SK-N-SH treated with all-trans-retinoic acid at 6 μM for 48 hours (cell line): ENCODE data around the gene THNSL1.

Experiments used
- ATAC-seq: fragments of 200-7000 bp; cut with Tn5 transposase; 3 replicates; pipeline ENCODE4 v1.9.1; 2020; ENCODE audit warnings: mild to moderate bottlenecking, moderate library complexity
- ARNTL ChIP-seq: fragments of 450-650 bp; formaldehyde crosslinking; IDR thresholded peaks from 2 replicates; pipeline ENCODE4 v1.5.0; 2020; ENCODE audit warnings: low read depth, mild to moderate bottlenecking, moderate library complexity, borderline replicate concordance
- BACH2 ChIP-seq: fragments of 250-450 bp; sonication (Bioruptor Pico); IDR thresholded peaks from 2 replicates; pipeline ENCODE4 v1.9.0; 2021; ENCODE audit warnings: mild to moderate bottlenecking, borderline replicate concordance
- CREB5 ChIP-seq: fragments of 250-450 bp; sonication (Bioruptor Pico); IDR thresholded peaks from 2 replicates; pipeline ENCODE4 v1.5.1; 2020; ENCODE audit warnings: low read depth, mild to moderate bottlenecking, moderate library complexity
- CSDC2 ChIP-seq: fragments of 250-450 bp; sonication (Bioruptor Pico); IDR thresholded peaks from 2 replicates; pipeline ENCODE4 v1.5.0; 2020; ENCODE audit warnings: mild to moderate bottlenecking, moderate library complexity
- ESRRG ChIP-seq: fragments of 250-450 bp; sonication (Bioruptor Pico); IDR thresholded peaks from 2 replicates; pipeline ENCODE4 v1.6.1; 2021; ENCODE audit warnings: mild to moderate bottlenecking
- GLIS3 ChIP-seq: fragments of 250-450 bp; sonication (Bioruptor Pico); IDR thresholded peaks from 2 replicates; pipeline ENCODE4 v1.5.0; 2020; ENCODE audit warnings: mild to moderate bottlenecking, moderate library complexity
- ISL1 ChIP-seq: fragments of 250-450 bp; sonication (Bioruptor Pico); IDR thresholded peaks from 2 replicates; pipeline ENCODE4 v2.1.2; 2022; ENCODE audit warnings: mild to moderate bottlenecking, moderate library complexity
- OSR1 ChIP-seq: fragments of 250-450 bp; sonication (Bioruptor Pico); IDR thresholded peaks from 2 replicates; pipeline ENCODE4 v1.8.0; 2022; ENCODE audit warnings: moderate library complexity, mild to moderate bottlenecking, inconsistent platforms
- PATZ1 ChIP-seq: fragments of 250-450 bp; sonication (Bioruptor Pico); IDR thresholded peaks from 2 replicates; pipeline ENCODE4 v1.8.0; 2020; ENCODE audit warnings: mild to moderate bottlenecking, moderate library complexity, borderline replicate concordance
- POU6F1 ChIP-seq: fragments of 250-450 bp; sonication (Bioruptor Pico); IDR thresholded peaks from 2 replicates; pipeline ENCODE4 v1.8.0; 2021; ENCODE audit warnings: low read depth, mild to moderate bottlenecking, moderate library complexity, borderline replicate concordance
- PPARA ChIP-seq: fragments of 250-450 bp; sonication (Bioruptor Pico); IDR thresholded peaks from 2 replicates; pipeline ENCODE4 v1.5.0; 2020; ENCODE audit warnings: mild to moderate bottlenecking, borderline replicate concordance
- RARB ChIP-seq: fragments of 250-450 bp; sonication (Bioruptor Pico); IDR thresholded peaks from 2 replicates; pipeline ENCODE4 v1.8.0; 2021; ENCODE audit warnings: mild to moderate bottlenecking, moderate library complexity
- SNAI2 ChIP-seq: fragments of 250-450 bp; sonication (Bioruptor Pico); IDR thresholded peaks from 2 replicates; pipeline ENCODE4 v1.5.0; 2020; ENCODE audit warnings: mild to moderate bottlenecking, moderate library complexity
- TCF4 ChIP-seq: fragments of 250-450 bp; sonication (Bioruptor Pico); IDR thresholded peaks from 2 replicates; pipeline ENCODE4 v1.8.0; 2021; ENCODE audit warnings: mild to moderate bottlenecking, moderate library complexity, borderline replicate concordance
- TOX ChIP-seq: fragments of 250-450 bp; sonication (Bioruptor Pico); IDR thresholded peaks from 2 replicates; pipeline ENCODE4 v1.8.0; 2021; ENCODE audit warnings: mild to moderate bottlenecking, moderate library complexity, borderline replicate concordance
- ZC3H10 ChIP-seq: fragments of 250-450 bp; sonication (Bioruptor Pico); IDR thresholded peaks from 2 replicates; pipeline ENCODE4 v1.5.1; 2021; ENCODE audit warnings: mild to moderate bottlenecking, moderate library complexity
- ZFP3 ChIP-seq: fragments of 250-450 bp; sonication (Bioruptor Pico); IDR thresholded peaks from 2 replicates; pipeline ENCODE4 v1.5.0; 2020; ENCODE audit warnings: mild to moderate bottlenecking, moderate library complexity
- ZFP30 ChIP-seq: fragments of 450-650 bp; formaldehyde crosslinking; IDR thresholded peaks from 2 replicates; pipeline ENCODE4 v1.5.0; 2022; ENCODE audit warnings: mild to moderate bottlenecking, moderate library complexity
- ZNF565 ChIP-seq: fragments of 450-650 bp; formaldehyde crosslinking; conservative IDR thresholded peaks from 2 replicates; pipeline ENCODE4 v1.5.0; 2020; ENCODE audit warnings: low read depth, mild to moderate bottlenecking, moderate library complexity
- ZNF70 ChIP-seq: fragments of 450-650 bp; formaldehyde crosslinking; IDR thresholded peaks from 2 replicates; pipeline ENCODE4 v1.5.0; 2020; ENCODE audit warnings: mild to moderate bottlenecking, moderate library complexity
- ZNF8 ChIP-seq: fragments of 450-650 bp; formaldehyde crosslinking; IDR thresholded peaks from 2 replicates; pipeline ENCODE4 v1.5.0; 2020; ENCODE audit warnings: mild to moderate bottlenecking, moderate library complexity
- TF ChIP-seq, protein P1 (sequence below): fragments of 250-450 bp; sonication (Bioruptor Pico); IDR thresholded peaks from 2 replicates; pipeline ENCODE4 v1.5.1; 2021; ENCODE audit warnings: mild to moderate bottlenecking, moderate library complexity
- TF ChIP-seq, protein P2 (sequence below): fragments of 250-450 bp; sonication (Bioruptor Pico); IDR thresholded peaks from 2 replicates; pipeline ENCODE4 v1.5.0; 2020; ENCODE audit warnings: mild to moderate bottlenecking, moderate library complexity

Gene THNSL1

DNA sequence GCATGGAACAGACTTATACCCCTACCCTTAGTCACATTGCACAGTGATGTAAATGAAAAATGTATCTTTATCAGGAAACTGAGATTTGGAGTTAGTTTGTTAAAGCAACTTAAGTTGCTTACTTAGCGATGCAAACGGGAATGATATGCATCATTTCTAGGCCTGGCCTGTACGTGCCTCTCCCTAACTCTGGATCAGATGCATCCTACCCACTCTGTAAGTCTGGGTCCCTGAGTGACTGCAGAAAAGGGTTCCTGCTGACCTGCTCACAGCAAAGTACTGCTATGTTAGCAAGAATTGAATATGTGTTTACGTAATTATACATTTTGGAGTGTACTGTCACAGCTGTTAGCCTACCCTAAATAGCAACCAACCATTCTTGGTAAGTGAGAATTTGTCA, 33.3 kb upstream of the THNSL1 start:
- no peak for TF ChIP-seq SNAI2 (CRISPR knock-in tag)
- TF ChIP-seq ZNF8, result no peak
- no peak for TF ChIP-seq OSR1 (CRISPR knock-in tag)
- no peak for TF ChIP-seq PATZ1
- no peak for TF ChIP-seq ZFP30 (CRISPR knock-in tag)
- TF ChIP-seq, protein P1, sequence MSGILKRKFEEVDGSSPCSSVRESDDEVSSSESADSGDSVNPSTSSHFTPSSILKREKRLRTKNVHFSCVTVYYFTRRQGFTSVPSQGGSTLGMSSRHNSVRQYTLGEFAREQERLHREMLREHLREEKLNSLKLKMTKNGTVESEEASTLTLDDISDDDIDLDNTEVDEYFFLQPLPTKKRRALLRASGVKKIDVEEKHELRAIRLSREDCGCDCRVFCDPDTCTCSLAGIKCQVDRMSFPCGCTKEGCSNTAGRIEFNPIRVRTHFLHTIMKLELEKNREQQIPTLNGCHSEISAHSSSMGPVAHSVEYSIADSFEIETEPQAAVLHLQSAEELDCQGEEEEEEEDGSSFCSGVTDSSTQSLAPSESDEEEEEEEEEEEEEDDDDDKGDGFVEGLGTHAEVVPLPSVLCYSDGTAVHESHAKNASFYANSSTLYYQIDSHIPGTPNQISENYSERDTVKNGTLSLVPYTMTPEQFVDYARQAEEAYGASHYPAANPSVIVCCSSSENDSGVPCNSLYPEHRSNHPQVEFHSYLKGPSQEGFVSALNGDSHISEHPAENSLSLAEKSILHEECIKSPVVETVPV, result no peak
- TF ChIP-seq RARB (CRISPR knock-in tag), result no peak
- TF ChIP-seq GLIS3 (CRISPR knock-in tag), result no peak
- no peak for TF ChIP-seq ZFP3
- TF ChIP-seq POU6F1 (CRISPR knock-in tag), result no peak
- TF ChIP-seq PPARA, result no peak
- TF ChIP-seq ZNF70 (CRISPR knock-in tag), result no peak
- TF ChIP-seq, all 23 proteins: peak for 0
- ATAC-seq, result no peak

DNA sequence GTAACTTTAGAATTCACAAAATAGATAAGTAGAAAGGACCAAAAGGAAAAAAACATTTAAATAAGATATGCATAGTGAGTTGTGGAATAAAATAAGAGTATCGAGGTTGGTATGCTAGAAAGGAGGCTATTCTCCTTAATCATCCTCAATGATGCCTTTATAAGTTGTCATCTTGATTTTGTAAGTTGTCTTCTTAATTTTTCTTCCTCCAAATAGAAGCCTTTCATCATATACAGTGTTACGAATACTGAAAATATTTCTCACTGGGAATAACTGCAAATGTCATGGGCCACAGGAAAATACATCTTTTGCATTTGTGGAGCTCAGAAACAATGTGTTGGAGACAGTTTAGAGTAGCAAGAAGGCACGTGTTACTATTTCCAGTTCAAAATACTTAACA, 32.5 kb upstream of the THNSL1 start:
- no peak for ATAC-seq
- TF ChIP-seq CREB5, result no peak
- TF ChIP-seq ISL1 (CRISPR knock-in tag), result no peak
- TF ChIP-seq ZNF70 (CRISPR knock-in tag), result no peak
- TF ChIP-seq BACH2 (CRISPR knock-in tag), result no peak
- no peak for TF ChIP-seq ARNTL
- TF ChIP-seq TCF4 (CRISPR knock-in tag), result no peak
- TF ChIP-seq RARB (CRISPR knock-in tag), result no peak
- no peak for TF ChIP-seq ZNF8
- no peak for TF ChIP-seq OSR1 (CRISPR knock-in tag)
- no peak for TF ChIP-seq ZNF565 (CRISPR knock-in tag)
- TF ChIP-seq CSDC2 (CRISPR knock-in tag), result no peak
- no peak for TF ChIP-seq TOX (CRISPR knock-in tag)
- TF ChIP-seq GLIS3 (CRISPR knock-in tag), result no peak
- TF ChIP-seq ESRRG (CRISPR knock-in tag), result no peak
- TF ChIP-seq, all 23 proteins: peak for 0

- no peak for ATAC-seq
- no peak for TF ChIP-seq ZNF70 (CRISPR knock-in tag)
- no peak for TF ChIP-seq CREB5
Observed at GRCh38 chr10:24984906-24985305, 31.5 kb upstream of the THNSL1 start.

- no peak for ATAC-seq
- TF ChIP-seq BACH2 (CRISPR knock-in tag), result no peak
- no peak for TF ChIP-seq ESRRG (CRISPR knock-in tag)
- TF ChIP-seq RARB (CRISPR knock-in tag), result no peak
- no peak for TF ChIP-seq GLIS3 (CRISPR knock-in tag)
- no peak for TF ChIP-seq TCF4 (CRISPR knock-in tag)
- no peak for TF ChIP-seq TOX (CRISPR knock-in tag)
- TF ChIP-seq POU6F1 (CRISPR knock-in tag), result no peak
- no peak for TF ChIP-seq ZC3H10 (CRISPR knock-in tag)
- no peak for TF ChIP-seq PPARA
- no peak for TF ChIP-seq ZNF70 (CRISPR knock-in tag)
- no peak for TF ChIP-seq ZFP30 (CRISPR knock-in tag)
- no peak for TF ChIP-seq SNAI2 (CRISPR knock-in tag)
- TF ChIP-seq, protein P2, sequence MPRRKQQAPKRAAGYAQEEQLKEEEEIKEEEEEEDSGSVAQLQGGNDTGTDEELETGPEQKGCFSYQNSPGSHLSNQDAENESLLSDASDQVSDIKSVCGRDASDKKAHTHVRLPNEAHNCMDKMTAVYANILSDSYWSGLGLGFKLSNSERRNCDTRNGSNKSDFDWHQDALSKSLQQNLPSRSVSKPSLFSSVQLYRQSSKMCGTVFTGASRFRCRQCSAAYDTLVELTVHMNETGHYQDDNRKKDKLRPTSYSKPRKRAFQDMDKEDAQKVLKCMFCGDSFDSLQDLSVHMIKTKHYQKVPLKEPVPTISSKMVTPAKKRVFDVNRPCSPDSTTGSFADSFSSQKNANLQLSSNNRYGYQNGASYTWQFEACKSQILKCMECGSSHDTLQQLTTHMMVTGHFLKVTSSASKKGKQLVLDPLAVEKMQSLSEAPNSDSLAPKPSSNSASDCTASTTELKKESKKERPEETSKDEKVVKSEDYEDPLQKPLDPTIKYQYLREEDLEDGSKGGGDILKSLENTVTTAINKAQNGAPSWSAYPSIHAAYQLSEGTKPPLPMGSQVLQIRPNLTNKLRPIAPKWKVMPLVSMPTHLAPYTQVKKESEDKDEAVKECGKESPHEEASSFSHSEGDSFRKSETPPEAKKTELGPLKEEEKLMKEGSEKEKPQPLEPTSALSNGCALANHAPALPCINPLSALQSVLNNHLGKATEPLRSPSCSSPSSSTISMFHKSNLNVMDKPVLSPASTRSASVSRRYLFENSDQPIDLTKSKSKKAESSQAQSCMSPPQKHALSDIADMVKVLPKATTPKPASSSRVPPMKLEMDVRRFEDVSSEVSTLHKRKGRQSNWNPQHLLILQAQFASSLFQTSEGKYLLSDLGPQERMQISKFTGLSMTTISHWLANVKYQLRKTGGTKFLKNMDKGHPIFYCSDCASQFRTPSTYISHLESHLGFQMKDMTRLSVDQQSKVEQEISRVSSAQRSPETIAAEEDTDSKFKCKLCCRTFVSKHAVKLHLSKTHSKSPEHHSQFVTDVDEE, result no peak
- TF ChIP-seq ARNTL, result no peak
Observed at GRCh38 chr10:24988831-24989640, 27.4 kb upstream of the THNSL1 start.
